ENCODE measurements around the gene MYL12A. TPM values are rescaled to one million over a fixed set of nuclear protein-coding genes. Genes with fewer than 3 reads are reported as not detected.
"Not testable (repeated sequence)": the region's sequence is repeated elsewhere in the genome, so short reads cannot be mapped to it uniquely, and the experiment has no call there.

MYL12A gene
- 1,000 to 10,000 TPM in 1 of 2 experiments, 100 to 1,000 TPM in 1; 944 to 1,045 TPM for total RNA-seq

- Mint-ChIP-seq H3K36me3 (ENCODE audit: low read depth) (peaks cover 40% of the 10 kb centered on the region), H3K27me3 (no peaks in the 10 kb centered on the region), H3K27ac (peak within 1 kb of the TSS; percentile 99), H3K4me1 (peaks cover 35% of the 10 kb centered on the region), H3K4me3 (peak within 1 kb of the TSS; percentile 88), H3K9me3 (no peaks in the 10 kb centered on the region)
- POLR2A ChIA-PET = interaction anchor here (0.6 to 2.1 kb wide), 4 partner anchors 14 to 346 kb away, joined by 3 to 6 read pairs (median 4); partner anchors contain the start of gene MYL12B
- CTCF ChIA-PET = interaction anchor here (0.6 to 2.5 kb wide), 21 partner anchors 8 to 417 kb away, joined by 3 to 13 read pairs (median 3); partner anchors contain the start of gene MYL12B
- peak; percentile 96 for DNase-seq
Observed at GRCh38 chr18:3247240-3248061, at the start of gene MYL12A. Gene MYL12A (plus strand): TSS chr18:3247801. CDS start chr18:3253248, 5,447 bp downstream.

- H3K36me3 Mint-ChIP-seq (ENCODE audit: low read depth); H3K9me3 Mint-ChIP-seq; DNase-seq; H3K4me1 Mint-ChIP-seq; POLR2A ChIA-PET; H3K4me3 Mint-ChIP-seq; H3K27me3 Mint-ChIP-seq; H3K27ac Mint-ChIP-seq: not testable (repeated sequence)
- CTCF ChIA-PET = interaction anchor here (0.6 to 1.5 kb wide), 4 partner anchors 13 to 47 kb away, joined by 3 to 4 read pairs (median 4); no protein-coding TSS in a partner anchor
Observed at GRCh38 chr18:3198260-3198860, 49.2 kb upstream of the MYL12A start.

- Mint-ChIP-seq H3K9me3 (peaks cover 17% of the 10 kb centered on the region), H3K4me3 (no peak overlapping the region), H3K27me3 (peaks cover 6% of the 10 kb centered on the region), H3K27ac (no peak overlapping the region), H3K4me1 (no peaks in the 10 kb centered on the region), H3K36me3 (ENCODE audit: low read depth) (no peaks in the 10 kb centered on the region)
- POLR2A ChIA-PET = no interaction called here
- CTCF ChIA-PET = interaction anchor here (1.5 kb wide), 1 partner anchor 23 kb away, joined by 3 read pairs; no protein-coding TSS in a partner anchor
- no peak for DNase-seq
Observed at GRCh38 chr18:3199942-3200645, 47.5 kb upstream of the MYL12A start.

GRCh38 chr18:3205239-3205638, 42.4 kb upstream of the MYL12A start:
- no peak for DNase-seq
- H3K36me3 Mint-ChIP-seq (ENCODE audit: low read depth) = peaks cover 2% of the 10 kb centered on the region
- H3K4me1 Mint-ChIP-seq = no peaks in the 10 kb centered on the region
- ChIA-PET POLR2A (no interaction called here), CTCF (no interaction called here)
- peaks cover 6% of the 10 kb centered on the region for H3K27me3 Mint-ChIP-seq
- no peak overlapping the region for H3K4me3 Mint-ChIP-seq
- H3K27ac Mint-ChIP-seq = no peak overlapping the region
- peaks cover 19% of the 10 kb centered on the region for H3K9me3 Mint-ChIP-seq

- Mint-ChIP-seq H3K36me3 (ENCODE audit: low read depth) (peaks cover 2% of the 10 kb centered on the region), H3K27me3 (peaks cover 6% of the 10 kb centered on the region), H3K9me3 (peaks cover 13% of the 10 kb centered on the region), H3K27ac (no peak overlapping the region), H3K4me3 (no peak overlapping the region), H3K4me1 (no peaks in the 10 kb centered on the region)
- no peak for DNase-seq
- POLR2A ChIA-PET = no interaction called here
- CTCF ChIA-PET = no interaction called here
Observed at GRCh38 chr18:3207565-3207964, 40.0 kb upstream of the MYL12A start.

GRCh38 chr18:3209859-3210569, 37.6 kb upstream of the MYL12A start:
- peaks cover 2% of the 10 kb centered on the region for H3K36me3 Mint-ChIP-seq (ENCODE audit: low read depth)
- peaks cover 3% of the 10 kb centered on the region for H3K9me3 Mint-ChIP-seq
- H3K27ac Mint-ChIP-seq = no peak overlapping the region
- CTCF ChIA-PET = interaction anchor here (1.9 kb wide), 1 partner anchor 10 kb away, joined by 8 read pairs; the partner anchor contains the start of gene MYOM1
- DNase-seq = no peak
- H3K4me3 Mint-ChIP-seq = no peak overlapping the region
- POLR2A ChIA-PET = no interaction called here
- H3K27me3 Mint-ChIP-seq = no peaks in the 10 kb centered on the region
- H3K4me1 Mint-ChIP-seq = peaks cover 12% of the 10 kb centered on the region

GRCh38 chr18:3211236-3211992, 36.2 kb upstream of the MYL12A start:
- H3K27me3 Mint-ChIP-seq = no peaks in the 10 kb centered on the region
- POLR2A ChIA-PET = no interaction called here

GRCh38 chr18:3212657-3213056, 34.9 kb upstream of the MYL12A start:
- peaks cover 12% of the 10 kb centered on the region for H3K4me1 Mint-ChIP-seq
- CTCF ChIA-PET = no interaction called here
- no peaks in the 10 kb centered on the region for H3K9me3 Mint-ChIP-seq
- no peak overlapping the region for H3K27ac Mint-ChIP-seq
- no peak overlapping the region for H3K4me3 Mint-ChIP-seq
- no peaks in the 10 kb centered on the region for H3K36me3 Mint-ChIP-seq (ENCODE audit: low read depth)
- POLR2A ChIA-PET = no interaction called here
- no peak for DNase-seq
- H3K27me3 Mint-ChIP-seq = no peaks in the 10 kb centered on the region

More at GRCh38 chr18:3211236-3211992, 36.2 kb upstream of the MYL12A start:
- peaks cover 12% of the 10 kb centered on the region for H3K4me1 Mint-ChIP-seq
- CTCF ChIA-PET = interaction anchor here (0.6 to 1.9 kb wide), 3 partner anchors 8 to 554 kb away, joined by 3 to 8 read pairs (median 3); partner anchors contain the start of gene MYOM1
- no peaks in the 10 kb centered on the region for H3K9me3 Mint-ChIP-seq
- H3K4me3 Mint-ChIP-seq = no peak overlapping the region
- DNase-seq = no peak
- H3K36me3 Mint-ChIP-seq (ENCODE audit: low read depth) = peaks cover under 1% of the 10 kb centered on the region
- no peak overlapping the region for H3K27ac Mint-ChIP-seq

- H3K36me3 Mint-ChIP-seq (ENCODE audit: low read depth) = no peaks in the 10 kb centered on the region
- no peak overlapping the region for H3K27ac Mint-ChIP-seq
- DNase-seq = peak; percentile 18
- H3K4me3 Mint-ChIP-seq = no peak overlapping the region
- H3K9me3 Mint-ChIP-seq = no peaks in the 10 kb centered on the region
- peaks cover 12% of the 10 kb centered on the region for H3K4me1 Mint-ChIP-seq
- no peaks in the 10 kb centered on the region for H3K27me3 Mint-ChIP-seq
- CTCF ChIA-PET = interaction anchor here (0.8 kb wide), 2 partner anchors 11 to 85 kb away, joined by 3 read pairs; no protein-coding TSS in a partner anchor
- POLR2A ChIA-PET = no interaction called here
Observed at GRCh38 chr18:3213300-3214059, 34.1 kb upstream of the MYL12A start.

- H3K4me1 Mint-ChIP-seq = peaks cover 12% of the 10 kb centered on the region
- CTCF ChIA-PET = no interaction called here
- H3K4me3 Mint-ChIP-seq = no peak overlapping the region
- no peak for DNase-seq
- no peak overlapping the region for H3K27ac Mint-ChIP-seq
- POLR2A ChIA-PET = no interaction called here
- H3K36me3 Mint-ChIP-seq (ENCODE audit: low read depth) = no peaks in the 10 kb centered on the region
- H3K9me3 Mint-ChIP-seq = no peaks in the 10 kb centered on the region
- no peaks in the 10 kb centered on the region for H3K27me3 Mint-ChIP-seq
Observed at GRCh38 chr18:3214855-3215637, 32.6 kb upstream of the MYL12A start.

GRCh38 chr18:3216987-3217386, 30.6 kb upstream of the MYL12A start:
- no peaks in the 10 kb centered on the region for H3K27me3 Mint-ChIP-seq
- DNase-seq = no peak
- H3K36me3 Mint-ChIP-seq (ENCODE audit: low read depth) = no peaks in the 10 kb centered on the region
- peaks cover 12% of the 10 kb centered on the region for H3K4me1 Mint-ChIP-seq
- POLR2A ChIA-PET = no interaction called here
- no peaks in the 10 kb centered on the region for H3K9me3 Mint-ChIP-seq
- H3K27ac Mint-ChIP-seq = no peak overlapping the region
- CTCF ChIA-PET = interaction anchor here (0.8 to 1.3 kb wide), 2 partner anchors 9 to 36 kb away, joined by 3 read pairs; no protein-coding TSS in a partner anchor
- no peak overlapping the region for H3K4me3 Mint-ChIP-seq

Data from activated CD4-positive, alpha-beta T cell treated with anti-CD3 and anti-CD28 coated beads, Interleukin-2, amount 10 ng/mL, durations not matched to agents 7 days and 5 days (primary cell).